HEK293 (cell line): ENCODE results near the gene ICOS.
A peak's percentile ranks its signal among the peaks of the same experiment; 100 is the strongest.

Experiments
- CTCF ChIA-PET: fragments of 350-600 bp; formaldehyde crosslinking; extraction: SDS; loops from one replicate; lab custom pipeline; 2021; ENCODE audit warnings: antibody characterized with exemption; lab: Yijun Ruan, JAX
- POLR2A ChIA-PET: fragments of 300-600 bp; formaldehyde crosslinking; extraction: SDS; loops from one replicate; lab custom pipeline; 2020; ENCODE audit warnings: antibody characterized with exemption, inconsistent platforms; lab: Yijun Ruan, JAX
- H3K27ac ChIP-seq: fragments of 200-500 bp; sonication (Bioruptor generic); 2 replicates; pipeline ENCODE4 v1.5.1; 2014; ENCODE audit warnings: low read depth, low read length, control low read depth, inconsistent platforms; ENCODE audit errors: extremely low read depth
- H3K36me3 ChIP-seq, 2 experiments: fragments of 200-500 bp in 1 of 2; sonication (Bioruptor generic) in 1 of 2; 1 replicate in 1 of 2; 2 replicates in 1 of 2; pipeline ENCODE4 v1.5.1; 2014 to 2017; ENCODE audit warnings: inconsistent platforms in 2 of 2, low read length in 2 of 2; ENCODE audit not compliant: control insufficient read depth in 2 of 2, insufficient read depth in 1 of 2
- H3K4me1 ChIP-seq: fragments of 200-500 bp; sonication (Bioruptor generic); 2 replicates; pipeline ENCODE4 v1.5.1; 2014; ENCODE audit warnings: mild to moderate bottlenecking, low read length, inconsistent platforms; ENCODE audit not compliant: control insufficient read depth, insufficient read depth
- H3K4me3 ChIP-seq: 2 replicates; pipeline ENCODE4 v1.5.1; 2011; ENCODE audit warnings: low read depth, mild to moderate bottlenecking, control low read depth, low read length, moderate library complexity
- H3K9me3 ChIP-seq: fragments of 200-500 bp; sonication (Bioruptor generic); 2 replicates; pipeline ENCODE4 v1.5.1; 2014; ENCODE audit warnings: low read depth, low read length, inconsistent platforms; ENCODE audit not compliant: control insufficient read depth, insufficient read depth
- GLI2 ChIP-seq: fragments of 450-650 bp; formaldehyde crosslinking; IDR thresholded peaks from 2 replicates; pipeline ENCODE4; 2017; ENCODE audit warnings: missing biosample characterization, missing genetic modification characterization, low read depth, borderline replicate concordance
- PRDM1 ChIP-seq: fragments of 450-650 bp; formaldehyde crosslinking; IDR thresholded peaks from 2 replicates; pipeline ENCODE4; 2016; ENCODE audit warnings: missing biosample characterization, missing genetic modification characterization
- PRDM10 ChIP-seq: fragments of 450-650 bp; formaldehyde crosslinking; IDR thresholded peaks from 2 replicates; pipeline ENCODE4 v1.5.1; 2016; ENCODE audit warnings: missing biosample characterization, missing genetic modification characterization
- ZBTB17 ChIP-seq: fragments of 450-650 bp; formaldehyde crosslinking; IDR thresholded peaks from 2 replicates; pipeline ENCODE4 v1.5.1; 2016; ENCODE audit warnings: missing biosample characterization, missing genetic modification characterization
- ZFP69B ChIP-seq: fragments of 450-650 bp; formaldehyde crosslinking; IDR thresholded peaks from 2 replicates; pipeline ENCODE4 v1.5.1; 2016; ENCODE audit warnings: missing biosample characterization, missing genetic modification characterization
- ZNF18 ChIP-seq: fragments of 450-650 bp; formaldehyde crosslinking; IDR thresholded peaks from 2 replicates; pipeline ENCODE4 v1.5.1; 2016; ENCODE audit warnings: missing biosample characterization, missing genetic modification characterization
- ZNF311 ChIP-seq: fragments of 450-650 bp; formaldehyde crosslinking; IDR thresholded peaks from 2 replicates; pipeline ENCODE4 v1.5.1; 2017; ENCODE audit warnings: missing biosample characterization, missing genetic modification characterization, borderline replicate concordance
- ZNF335 ChIP-seq: fragments of 450-650 bp; formaldehyde crosslinking; conservative IDR thresholded peaks from 2 replicates; pipeline ENCODE4 v1.5.1; 2016; ENCODE audit warnings: missing biosample characterization, missing genetic modification characterization
- ZNF433 ChIP-seq: fragments of 450-650 bp; formaldehyde crosslinking; IDR thresholded peaks from 2 replicates; pipeline ENCODE4 v1.5.1; 2016; ENCODE audit warnings: missing biosample characterization, missing genetic modification characterization, low read depth
- ZNF560 ChIP-seq: fragments of 450-650 bp; formaldehyde crosslinking; IDR thresholded peaks from 2 replicates; pipeline ENCODE4 v1.5.1; 2017; ENCODE audit warnings: missing biosample characterization, missing genetic modification characterization, borderline replicate concordance
- ZNF580 ChIP-seq: fragments of 450-650 bp; formaldehyde crosslinking; IDR thresholded peaks from 2 replicates; pipeline ENCODE4 v1.5.1; 2016; ENCODE audit warnings: missing biosample characterization, missing genetic modification characterization
- ZNF664 ChIP-seq: fragments of 450-650 bp; formaldehyde crosslinking; IDR thresholded peaks from 2 replicates; pipeline ENCODE4 v1.5.1; 2016; ENCODE audit warnings: missing biosample characterization, missing genetic modification characterization
- ZSCAN16 ChIP-seq: fragments of 450-650 bp; formaldehyde crosslinking; IDR thresholded peaks from 2 replicates; pipeline ENCODE4 v1.5.1; 2016; ENCODE audit warnings: missing biosample characterization, missing genetic modification characterization

ICOS gene

GRCh38 chr2:203909974-203910373 lies 26.6 kb upstream of the ICOS start:
- ChIA-PET POLR2A (no interaction called here), CTCF (interaction anchor here (0.5 to 2.0 kb wide), 10 partner anchors 8 to 685 kb away, joined by 3 to 13 read pairs (median 4); no protein-coding TSS in a partner anchor)
- TF ChIP-seq ZNF335 (tag by site-specific recombination) (0 out of 2 replicates have a peak, but pooled peaks have one; percentile 14), ZNF433 (tag by site-specific recombination) (no peak), PRDM10 (tag by site-specific recombination) (peak; percentile 80)
- Histone ChIP-seq H3K27ac (no peak overlapping the region), H3K36me3 (no peaks in the 10 kb centered on the region), H3K4me3 (no peak overlapping the region), H3K9me3 (no peaks in the 10 kb centered on the region), H3K4me1 (no peaks in the 10 kb centered on the region)

GRCh38 chr2:203913947-203914346 lies 22.6 kb upstream of the ICOS start:
- ChIA-PET POLR2A (no interaction called here), CTCF (no interaction called here)
- no peaks in the 10 kb centered on the region for H3K4me1 ChIP-seq
- TF ChIP-seq PRDM1 (tag by site-specific recombination): peak; percentile 66
- TF ChIP-seq ZBTB17 (tag by site-specific recombination): no peak
- TF ChIP-seq GLI2 (tag by site-specific recombination): no peak
- no peaks in the 10 kb centered on the region for H3K36me3 ChIP-seq
- no peak overlapping the region for H3K4me3 ChIP-seq
- H3K9me3 ChIP-seq: no peaks in the 10 kb centered on the region
- H3K27ac ChIP-seq: no peak overlapping the region

- no peak overlapping the region for H3K27ac ChIP-seq
- POLR2A ChIA-PET: interaction anchor here (0.6 kb wide), 1 partner anchor 248 kb away, joined by 4 read pairs; no protein-coding TSS in a partner anchor
- H3K9me3 ChIP-seq: no peaks in the 10 kb centered on the region
- TF ChIP-seq ZNF664 (tag by site-specific recombination): no peak
- TF ChIP-seq ZFP69B (tag by site-specific recombination): no peak
- TF ChIP-seq ZSCAN16 (tag by site-specific recombination): no peak
- TF ChIP-seq ZNF560 (tag by site-specific recombination): no peak
- CTCF ChIA-PET: interaction anchor here (0.6 kb wide), 1 partner anchor 54 kb away, joined by 3 read pairs; no protein-coding TSS in a partner anchor
- H3K4me3 ChIP-seq: no peak overlapping the region
- no peaks in the 10 kb centered on the region for H3K4me1 ChIP-seq
- no peaks in the 10 kb centered on the region for H3K36me3 ChIP-seq
Observed at GRCh38 chr2:203914546-203915182, 21.9 kb upstream of the ICOS start.

- Histone ChIP-seq H3K36me3 (no peaks in the 10 kb centered on the region), H3K4me3 (no peak overlapping the region), H3K4me1 (no peaks in the 10 kb centered on the region), H3K27ac (no peak overlapping the region), H3K9me3 (no peaks in the 10 kb centered on the region)
- POLR2A ChIA-PET: interaction anchor here (0.6 kb wide), 1 partner anchor 249 kb away, joined by 4 read pairs; no protein-coding TSS in a partner anchor
- CTCF ChIA-PET: no interaction called here
- no peak for TF ChIP-seq ZNF18
- TF ChIP-seq ZNF311: no peak
- TF ChIP-seq ZNF580: no peak
Observed at GRCh38 chr2:203915256-203915655, 21.3 kb upstream of the ICOS start.
